GM21526 (cell line): ENCODE results near the gene DNAH17.

Experiments used
- ATAC-seq: cut with Tn5 transposase; IDR thresholded peaks from one replicate; pipeline ENCODE4 v1.9.1; 2021; ENCODE audit warnings: moderate library complexity; ENCODE audit not compliant: unreplicated experiment, low FRiP score

The DNAH17 gene

GRCh38 chr17:78401246-78401645 is 175.9 kb downstream of the DNAH17 start:
- no peak for ATAC-seq

- ATAC-seq: no peak
These were observed 176.5 kb downstream of the DNAH17 start for GRCh38 chr17:78400581-78401240.

- ATAC-seq: no peak
These were observed 177.5 kb downstream of the DNAH17 start for GRCh38 chr17:78399693-78400144.

- no peak for ATAC-seq
These were observed 178.0 kb downstream of the DNAH17 start for GRCh38 chr17:78399028-78399692.

- no peak for ATAC-seq
These were observed 178.8 kb downstream of the DNAH17 start for GRCh38 chr17:78398390-78398789.

GRCh38 chr17:78397681-78398101 is 179.5 kb downstream of the DNAH17 start:
- no peak for ATAC-seq

GRCh38 chr17:78396441-78397337 is 180.5 kb downstream of the DNAH17 start:
- no peak for ATAC-seq

- no peak for ATAC-seq
These were observed 182.0 kb downstream of the DNAH17 start for GRCh38 chr17:78395155-78395554.

GRCh38 chr17:78394209-78394608 is 183.0 kb downstream of the DNAH17 start:
- ATAC-seq: no peak

- ATAC-seq: no peak
These were observed 183.6 kb downstream of the DNAH17 start for GRCh38 chr17:78393575-78393974.

- ATAC-seq: no peak
These were observed 184.9 kb downstream of the DNAH17 start for GRCh38 chr17:78392295-78392694.

- no peak for ATAC-seq
These were observed 185.4 kb downstream of the DNAH17 start for GRCh38 chr17:78391843-78392242.

GRCh38 chr17:78391051-78391431 is 186.2 kb downstream of the DNAH17 start:
- no peak for ATAC-seq

- ATAC-seq: no peak
These were observed 186.8 kb downstream of the DNAH17 start for GRCh38 chr17:78390241-78391050.

- peak; percentile 43 for ATAC-seq
These were observed 188.9 kb downstream of the DNAH17 start for GRCh38 chr17:78387977-78388941.

GRCh38 chr17:78384479-78385175 is 192.6 kb downstream of the DNAH17 start:
- ATAC-seq: no peak

- ATAC-seq: no peak
These were observed 193.3 kb downstream of the DNAH17 start for GRCh38 chr17:78383725-78384471.
